Anterior cingulate cortex (tissue), 58 donors: ENCODE results near the gene ADORA2A.

ENCODE experiments used
- DNase-seq, 58 donors: peaks; one replicate each; lab custom pipeline; 2025; lab: John Stamatoyannopoulos, UW

The ADORA2A gene

GRCh38 chr22:24444251-24444650 is 16.9 kb downstream of the ADORA2A start:
- DNase-seq, result no peak

DNA sequence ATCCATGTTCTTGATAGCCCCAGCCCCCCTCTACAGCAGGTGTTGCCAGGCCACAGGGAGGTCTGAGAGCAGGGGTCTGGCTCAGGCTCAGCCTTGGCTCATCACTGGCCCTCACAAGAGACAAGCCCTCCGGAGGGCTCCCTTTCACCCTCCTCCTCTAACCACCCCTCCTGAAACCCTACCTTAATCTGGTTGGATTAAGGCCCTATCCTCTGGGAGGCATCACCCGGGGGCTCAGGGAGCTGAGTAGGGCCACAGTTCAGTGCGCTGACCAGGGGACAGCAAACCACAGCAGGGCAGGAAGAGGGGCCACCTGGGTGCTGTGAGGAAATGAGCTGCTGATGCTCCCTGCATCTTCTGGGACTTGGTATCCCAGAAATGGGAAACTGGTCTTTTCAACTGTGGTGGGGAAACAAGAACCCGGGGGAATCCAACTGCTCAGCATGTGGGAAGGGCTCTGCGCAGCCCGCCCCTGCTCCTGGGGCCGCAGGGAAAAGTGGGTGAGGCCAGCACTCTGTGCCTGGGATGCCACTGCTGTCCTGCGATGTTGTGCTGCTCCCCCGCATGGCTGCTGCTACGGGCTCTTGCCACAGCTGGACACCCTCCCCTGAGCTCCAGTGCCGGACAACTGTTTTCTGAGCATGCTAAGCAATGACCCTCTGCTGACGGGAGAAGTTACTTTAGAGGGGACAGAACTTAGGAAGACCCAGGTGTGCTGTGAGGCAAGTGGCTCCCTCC is 17.5 kb downstream of the ADORA2A start:
- DNase-seq, result no peak

GRCh38 chr22:24445481-24446259 is 18.3 kb downstream of the ADORA2A start:
- no peak for DNase-seq

GRCh38 chr22:24446260-24446611 is 18.8 kb downstream of the ADORA2A start:
- no peak for DNase-seq

- no peak for DNase-seq
Observed at GRCh38 chr22:24450610-24451009, 23.2 kb downstream of the ADORA2A start.

DNA sequence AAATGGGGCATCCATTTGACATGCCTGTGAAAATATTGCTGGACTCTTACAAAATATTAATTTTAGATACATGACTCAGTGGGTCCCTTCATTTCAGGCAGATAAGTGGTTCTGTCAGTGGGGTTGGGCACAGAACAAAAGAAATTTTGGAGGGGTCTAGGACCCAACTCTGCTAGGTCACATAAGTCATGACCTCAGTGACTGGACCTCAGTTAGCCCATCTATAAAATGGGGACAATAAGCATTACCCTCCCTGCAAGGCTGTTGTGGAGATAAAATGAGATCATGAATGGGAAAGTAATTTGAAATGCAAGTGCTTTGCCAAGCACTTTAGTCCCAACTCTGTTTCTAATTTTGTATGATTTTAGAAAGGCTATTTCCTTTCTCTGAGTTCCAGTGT is 23.8 kb downstream of the ADORA2A start:
- no peak for DNase-seq

DNA sequence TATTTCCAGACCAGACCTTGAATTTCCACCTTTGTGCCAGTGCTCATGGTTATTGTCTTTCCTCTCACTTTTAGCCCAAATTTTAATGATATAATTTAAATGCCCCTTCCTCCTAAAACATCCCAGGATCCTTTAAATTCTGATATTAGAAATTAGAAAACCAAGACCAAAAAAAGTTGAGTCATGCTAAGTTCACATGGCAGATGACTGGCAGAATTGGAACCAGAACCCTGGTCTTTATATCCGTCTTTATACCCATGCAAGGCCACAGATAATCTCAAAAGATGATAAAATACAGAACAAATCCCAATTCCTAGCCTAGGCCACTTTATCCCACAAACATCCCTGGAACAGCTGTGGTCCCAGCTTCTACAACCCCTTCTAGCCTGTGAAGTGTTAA is 26.5 kb downstream of the ADORA2A start:
- no peak for DNase-seq

- no peak for DNase-seq
Observed at GRCh38 chr22:24455039-24455438, 27.6 kb downstream of the ADORA2A start.

GRCh38 chr22:24455751-24456426 is 28.5 kb downstream of the ADORA2A start:
- peak in 1 of 58 donors; percentile 20 for DNase-seq

GRCh38 chr22:24457894-24458420 is 30.6 kb downstream of the ADORA2A start:
- DNase-seq, result no peak

GRCh38 chr22:24459911-24460310 is 32.5 kb downstream of the ADORA2A start:
- DNase-seq, result no peak

GRCh38 chr22:24460418-24461089 is 33.2 kb downstream of the ADORA2A start:
- no peak for DNase-seq

DNA sequence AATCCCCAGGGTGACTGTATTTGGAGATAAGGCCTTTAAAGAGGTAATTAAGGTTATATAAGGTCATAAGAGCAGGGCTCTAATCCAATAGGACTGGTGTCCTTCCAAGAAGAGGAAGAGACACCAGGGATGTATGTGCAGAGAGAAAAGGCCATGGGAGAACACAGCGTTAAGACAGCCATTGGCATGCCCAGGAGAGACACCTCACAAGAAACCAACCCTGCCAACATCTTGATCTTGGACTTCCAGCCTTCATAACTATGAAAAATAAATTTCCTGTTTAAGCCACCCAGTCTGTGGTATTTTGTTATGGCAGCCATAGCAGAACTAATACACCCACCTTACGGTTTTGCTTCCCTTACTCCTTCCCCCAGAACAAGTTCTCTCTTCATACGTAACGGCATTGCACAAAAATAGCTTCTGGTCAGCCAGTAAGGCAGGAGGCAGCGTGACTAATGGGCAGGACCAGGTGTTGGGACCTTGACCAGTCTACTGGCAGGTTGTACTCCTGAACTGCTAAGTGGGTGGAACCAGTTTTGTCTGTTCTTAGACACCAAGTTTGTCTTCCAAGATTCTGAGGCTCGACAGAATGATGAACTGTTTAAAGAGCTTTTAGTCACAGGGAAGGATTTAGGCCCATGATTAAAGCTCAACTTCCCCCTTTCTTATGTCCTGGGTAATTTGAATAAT is 35.8 kb downstream of the ADORA2A start:
- no peak for DNase-seq

GRCh38 chr22:24465566-24465965 is 38.2 kb downstream of the ADORA2A start:
- no peak for DNase-seq

- no peak for DNase-seq
Observed at GRCh38 chr22:24465975-24466374, 38.6 kb downstream of the ADORA2A start.

GRCh38 chr22:24466716-24467328 is 39.4 kb downstream of the ADORA2A start:
- peak in 4 of 58 donors; percentile 3 to 13 (median 6) for DNase-seq

DNA sequence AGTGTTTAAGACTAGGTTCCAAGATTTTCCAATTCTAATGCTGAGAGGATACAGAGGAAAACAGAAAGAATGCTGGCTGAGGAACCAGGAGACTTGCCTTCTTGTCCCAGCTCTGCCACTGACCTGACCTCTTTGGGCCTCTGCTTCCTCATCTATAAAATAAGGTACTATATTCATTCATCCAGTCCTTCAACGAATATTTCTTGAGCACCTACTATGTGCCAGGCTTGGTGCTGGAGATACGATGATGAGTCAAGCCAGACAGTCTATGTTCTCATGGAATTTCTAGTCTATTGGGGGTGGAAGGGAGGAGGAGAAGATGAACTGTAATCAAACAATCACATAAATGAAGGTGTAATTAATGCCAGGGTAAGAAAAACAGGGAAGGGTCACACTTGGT is 39.9 kb downstream of the ADORA2A start:
- no peak for DNase-seq

DNA sequence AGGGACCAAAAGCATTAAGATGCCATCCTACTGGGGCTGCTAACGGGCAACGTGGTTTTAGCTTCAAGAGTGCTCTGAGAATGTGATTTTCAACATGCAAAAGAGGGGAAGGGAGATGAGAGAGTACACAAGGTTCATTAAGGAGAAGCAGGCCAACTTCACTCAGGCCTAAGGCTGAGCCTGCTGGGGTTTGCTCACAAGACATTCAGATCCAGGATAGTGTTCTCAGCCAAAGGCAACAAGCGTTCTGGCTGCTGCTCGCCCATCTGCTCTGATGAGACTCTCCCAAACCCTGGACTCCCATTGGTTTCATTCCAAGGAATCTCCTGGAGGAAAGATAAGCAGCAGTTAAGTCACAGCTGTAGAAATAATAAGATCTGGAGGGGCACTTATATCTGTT is 44.2 kb downstream of the ADORA2A start:
- no peak for DNase-seq

DNA sequence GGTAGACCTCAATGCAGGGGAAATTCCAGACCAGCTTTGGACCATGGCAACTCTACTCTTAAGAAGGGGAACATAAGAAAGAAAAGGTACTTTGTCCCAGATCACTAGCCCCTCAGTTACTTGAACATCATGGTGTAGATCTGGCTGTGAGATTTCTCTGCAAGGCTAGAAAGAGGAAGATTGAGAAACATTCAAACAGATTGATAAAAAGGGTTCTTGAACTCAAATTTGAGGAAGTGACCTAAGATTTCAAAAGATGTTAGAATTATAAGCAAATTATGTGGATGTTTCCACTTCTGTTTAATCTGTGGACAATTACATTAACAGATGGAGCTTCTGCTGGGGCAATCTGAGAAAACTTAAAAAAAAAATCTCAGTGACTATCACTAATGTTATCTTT is 45.9 kb downstream of the ADORA2A start:
- no peak for DNase-seq

DNA sequence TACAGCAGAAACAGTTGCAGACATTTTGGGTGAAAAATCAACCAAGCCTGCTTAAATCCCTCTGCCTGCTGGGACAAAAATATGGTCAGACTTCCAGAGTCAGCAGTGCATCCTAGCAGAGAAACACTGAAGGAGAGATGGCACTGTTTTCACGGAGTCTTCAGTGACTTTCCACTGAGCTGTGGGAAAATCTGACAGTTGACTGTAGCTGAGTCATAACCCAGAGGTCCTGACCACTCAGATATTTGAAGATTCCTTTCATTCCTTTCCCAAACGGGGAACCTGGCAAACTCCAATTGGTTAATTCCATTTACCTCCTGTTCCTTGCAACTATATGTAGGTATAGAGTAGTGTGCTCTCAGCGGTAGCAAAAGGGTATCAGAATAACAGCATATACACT is 46.8 kb downstream of the ADORA2A start:
- no peak for DNase-seq
